Muscle layer of duodenum (tissue), 2 donors: Measurements from ENCODE around the gene SPR.
"Not testable (repeated sequence)": the region's sequence is repeated elsewhere in the genome, so short reads cannot be mapped to it uniquely, and the experiment has no call there.

Source experiments
- H3K27ac ChIP-seq: one replicate; pipeline ENCODE4 v1.7.0; 2013; ENCODE audit warnings: mild to moderate bottlenecking, low read length
- H3K27me3 ChIP-seq: one replicate; pipeline ENCODE4 v1.7.0; 2013; ENCODE audit warnings: low read depth, mild to moderate bottlenecking, control low read depth, low read length
- H3K36me3 ChIP-seq, 2 donors: one replicate each; pipeline ENCODE4 v1.7.0; 2013; ENCODE audit warnings: low read length in 2 of 2, control low read depth in 1 of 2, mild to moderate bottlenecking in 1 of 2; ENCODE audit not compliant: insufficient read depth in 2 of 2, control insufficient read depth in 1 of 2
- H3K4me1 ChIP-seq, 2 donors: one replicate each; pipeline ENCODE4 v1.7.0; 2013; ENCODE audit warnings: low read length in 2 of 2, mild to moderate bottlenecking in 2 of 2, control low read depth in 1 of 2, moderate library complexity in 1 of 2; ENCODE audit not compliant: insufficient read depth in 2 of 2, control insufficient read depth in 1 of 2
- H3K4me3 ChIP-seq, 2 donors: one replicate each; pipeline ENCODE4 v1.7.0; 2013; ENCODE audit warnings: low read length in 2 of 2, low read depth in 1 of 2, mild to moderate bottlenecking in 1 of 2
- H3K9me3 ChIP-seq, 2 donors: one replicate each; pipeline ENCODE4 v1.7.0; 2013; ENCODE audit warnings: low read length in 2 of 2, control low read depth in 1 of 2, mild to moderate bottlenecking in 1 of 2; ENCODE audit not compliant: control insufficient read depth in 1 of 2
- donor health status: healthy.

Gene SPR

DNA sequence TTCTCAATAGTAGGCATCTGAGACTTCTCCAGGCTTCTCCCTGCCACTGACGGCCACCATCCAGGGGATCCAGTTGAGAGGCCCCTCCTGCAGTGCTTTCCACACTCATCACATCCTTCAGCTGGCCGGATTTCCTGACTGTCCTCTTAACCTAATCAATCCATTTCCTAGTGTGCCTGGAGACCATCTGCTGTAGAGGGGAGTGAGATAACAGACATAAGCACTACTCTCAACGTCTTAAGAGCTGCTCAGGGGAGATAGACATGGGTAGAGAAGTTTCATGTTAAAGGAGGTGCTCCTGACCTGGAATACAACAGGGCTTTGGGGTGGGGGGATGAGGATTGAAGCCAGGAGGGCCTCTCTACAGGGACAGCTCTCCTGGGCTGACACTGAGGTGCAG lies 14.2 kb downstream of the SPR start:
- Histone ChIP-seq H3K4me3 (no peak overlapping the region), H3K4me1 (no peaks in the 10 kb centered on the region), H3K27ac (no peak overlapping the region), H3K9me3 (no peaks in the 10 kb centered on the region), H3K27me3 (peaks cover 15% of the 10 kb centered on the region), H3K36me3 (no peaks in the 10 kb centered on the region)

DNA sequence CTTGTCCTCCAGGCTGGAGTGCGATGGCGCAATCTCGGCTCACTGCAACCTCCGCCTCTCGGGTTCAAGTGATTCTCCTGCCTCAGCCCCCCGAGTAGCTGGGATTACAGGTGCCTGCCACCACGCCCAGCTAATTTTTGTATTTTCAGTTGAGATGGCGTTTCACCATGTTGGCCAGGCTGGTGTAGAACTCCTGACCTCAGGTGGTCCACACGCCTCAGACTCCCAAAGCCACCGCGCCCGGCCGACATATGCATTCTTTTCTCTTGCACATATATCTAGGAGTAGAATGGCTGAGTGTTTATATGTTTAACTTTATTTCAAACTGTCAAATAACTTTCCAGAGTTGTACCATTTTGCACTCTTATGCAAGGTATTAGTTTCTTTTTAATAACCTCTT lies 20.2 kb downstream of the SPR start:
- H3K36me3 ChIP-seq, H3K4me1 ChIP-seq, H3K9me3 ChIP-seq, H3K27ac ChIP-seq, H3K4me3 ChIP-seq: not testable (repeated sequence)
- peaks cover 10% of the 10 kb centered on the region for H3K27me3 ChIP-seq

DNA sequence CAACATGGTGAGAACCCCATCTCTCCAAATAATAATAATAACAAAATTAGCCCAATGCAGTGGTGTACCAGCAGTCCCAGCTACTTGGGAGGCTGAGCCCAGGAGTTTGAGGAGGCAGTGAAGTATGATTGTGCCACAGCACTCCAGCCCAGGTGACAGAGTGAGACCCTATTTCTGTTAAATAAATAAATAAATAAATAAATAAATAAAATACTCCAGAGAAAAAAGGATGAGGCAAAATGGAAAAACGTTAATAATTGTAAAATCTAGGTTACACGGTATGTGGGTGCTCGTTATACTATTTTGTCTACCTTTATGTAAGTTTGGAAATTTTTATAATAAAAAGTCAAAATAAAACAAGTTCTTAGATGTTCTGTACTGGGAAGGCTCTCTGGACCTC lies 21.5 kb downstream of the SPR start:
- no peaks in the 10 kb centered on the region for H3K36me3 ChIP-seq
- no peaks in the 10 kb centered on the region for H3K9me3 ChIP-seq
- no peak overlapping the region for H3K27ac ChIP-seq
- no peaks in the 10 kb centered on the region for H3K4me1 ChIP-seq
- peaks cover 18% of the 10 kb centered on the region for H3K27me3 ChIP-seq
- no peak overlapping the region for H3K4me3 ChIP-seq

DNA sequence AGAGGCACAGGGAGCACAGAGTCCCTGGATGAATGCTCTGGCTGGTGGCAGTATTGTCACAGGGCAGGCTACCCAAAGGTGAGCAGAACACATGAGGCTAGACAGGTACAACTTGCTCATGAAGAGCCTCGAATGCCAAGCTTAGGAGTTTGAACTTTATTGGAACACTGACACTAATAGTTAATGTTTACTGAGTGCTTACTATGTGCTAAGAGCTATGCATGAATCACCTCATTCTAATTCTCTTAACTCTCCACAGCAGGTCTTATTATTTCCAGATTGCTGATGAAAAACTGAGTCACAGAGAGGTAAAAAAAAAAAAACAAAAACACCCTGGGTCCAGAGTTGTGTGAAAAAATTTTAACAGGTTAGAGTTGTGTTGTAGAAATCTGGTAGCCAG lies 24.0 kb downstream of the SPR start:
- Histone ChIP-seq H3K36me3 (no peaks in the 10 kb centered on the region), H3K27me3 (peaks cover 43% of the 10 kb centered on the region), H3K27ac (no peak overlapping the region), H3K4me3 (no peak overlapping the region), H3K4me1 (peaks cover 0 to 13% of the 10 kb centered on the region in 2 donors), H3K9me3 (no peaks in the 10 kb centered on the region)

DNA sequence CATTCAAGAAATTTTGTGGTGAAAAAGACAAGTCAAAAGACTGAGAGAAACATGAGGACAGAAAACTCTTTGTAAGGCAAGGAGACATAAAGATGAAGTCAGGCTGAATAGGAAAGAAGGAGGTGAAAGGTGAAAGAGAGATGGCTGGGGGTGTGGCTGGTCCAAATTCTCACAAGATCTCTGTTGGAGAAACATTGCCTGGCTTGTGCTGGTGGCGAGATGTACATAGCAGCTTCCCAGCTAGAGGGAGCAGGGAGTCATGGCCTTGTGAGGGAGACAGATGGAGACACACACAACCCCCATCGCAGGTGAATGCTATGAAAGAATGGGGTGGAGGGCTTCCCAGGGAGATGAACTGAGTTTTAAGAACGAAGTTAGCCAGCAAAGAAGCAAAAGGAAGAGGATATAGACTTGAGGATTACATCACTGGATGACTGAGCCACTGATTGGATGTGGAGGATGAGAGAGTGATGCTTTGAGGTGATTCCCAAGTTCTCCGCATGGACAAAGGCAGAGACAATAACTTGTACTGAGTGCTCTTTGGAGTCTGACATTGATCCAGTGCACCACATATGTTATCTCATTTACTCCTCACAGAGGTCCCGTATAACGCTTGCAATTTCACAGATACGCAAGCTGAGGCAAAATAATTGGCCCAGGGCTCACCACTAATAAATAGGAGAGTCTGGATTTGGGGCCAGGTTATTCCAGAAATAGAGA lies 26.4 kb downstream of the SPR start:
- no peaks in the 10 kb centered on the region for H3K36me3 ChIP-seq
- peaks cover 53% of the 10 kb centered on the region for H3K27me3 ChIP-seq
- H3K4me3 ChIP-seq, result no peak overlapping the region
- no peak overlapping the region for H3K27ac ChIP-seq
- no peaks in the 10 kb centered on the region for H3K9me3 ChIP-seq
- peaks cover 0 to 37% of the 10 kb centered on the region in 2 donors for H3K4me1 ChIP-seq

DNA sequence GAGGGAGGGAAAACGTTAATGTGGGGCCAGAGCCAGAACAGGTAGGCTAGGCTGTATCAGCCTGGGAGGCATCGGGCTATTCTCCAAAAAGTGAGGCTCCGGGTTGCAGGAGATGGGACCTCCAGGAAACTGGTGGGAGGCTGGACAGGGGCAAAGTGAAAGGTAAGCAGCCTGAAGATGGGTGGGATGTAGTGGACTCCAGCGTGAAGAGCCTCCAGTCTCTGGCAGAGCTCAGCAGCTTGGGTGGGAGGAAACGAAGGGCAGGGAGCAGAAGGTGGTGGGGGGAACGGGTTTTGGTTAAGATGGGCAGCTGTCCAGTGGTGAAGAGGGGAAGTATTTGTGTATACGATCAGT lies 27.0 kb downstream of the SPR start:
- Histone ChIP-seq H3K36me3 (no peaks in the 10 kb centered on the region), H3K4me1 (peaks cover 0 to 40% of the 10 kb centered on the region in 2 donors), H3K9me3 (no peaks in the 10 kb centered on the region), H3K27me3 (peaks cover 59% of the 10 kb centered on the region), H3K27ac (no peak overlapping the region), H3K4me3 (no peak overlapping the region)

DNA sequence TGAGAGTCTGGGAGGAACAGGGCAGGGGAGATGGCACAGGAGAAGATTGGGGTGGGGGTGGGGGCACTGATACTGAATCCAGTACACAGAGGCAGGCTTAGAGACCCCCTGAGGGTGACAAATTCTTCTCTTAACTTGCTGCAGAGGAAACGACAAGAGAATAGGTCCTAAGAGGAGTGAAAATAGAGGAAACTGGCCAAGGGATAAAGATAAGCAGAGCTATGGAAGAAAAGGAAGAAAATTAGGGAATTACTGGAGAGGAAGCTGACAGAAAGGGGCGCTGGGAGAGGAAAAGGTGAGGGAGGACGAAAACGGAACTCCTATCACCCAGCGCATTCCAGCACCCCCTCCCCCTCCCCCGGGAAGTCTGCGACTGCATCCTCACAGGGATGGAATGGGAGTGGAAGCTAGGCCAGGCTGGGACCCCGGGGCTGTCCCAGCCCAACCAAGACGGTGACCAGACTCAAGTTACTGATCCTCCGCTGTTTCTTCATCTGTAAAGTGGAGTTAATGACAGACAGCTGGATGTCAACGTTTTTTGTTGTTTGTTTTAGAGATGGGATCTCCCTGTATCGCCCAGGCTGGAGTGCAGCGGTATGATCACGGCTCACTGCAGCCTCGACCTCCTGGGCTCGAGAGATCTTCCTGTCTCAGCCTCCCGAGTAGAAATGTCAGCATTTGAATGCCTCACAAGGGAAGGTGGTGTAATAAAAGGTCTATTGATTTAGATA lies 27.5 kb downstream of the SPR start:
- Histone ChIP-seq H3K27me3 (peaks cover 64% of the 10 kb centered on the region), H3K4me1 (peaks cover 0 to 41% of the 10 kb centered on the region in 2 donors), H3K4me3 (no peak overlapping the region), H3K9me3 (no peaks in the 10 kb centered on the region), H3K36me3 (no peaks in the 10 kb centered on the region), H3K27ac (no peak overlapping the region)

DNA sequence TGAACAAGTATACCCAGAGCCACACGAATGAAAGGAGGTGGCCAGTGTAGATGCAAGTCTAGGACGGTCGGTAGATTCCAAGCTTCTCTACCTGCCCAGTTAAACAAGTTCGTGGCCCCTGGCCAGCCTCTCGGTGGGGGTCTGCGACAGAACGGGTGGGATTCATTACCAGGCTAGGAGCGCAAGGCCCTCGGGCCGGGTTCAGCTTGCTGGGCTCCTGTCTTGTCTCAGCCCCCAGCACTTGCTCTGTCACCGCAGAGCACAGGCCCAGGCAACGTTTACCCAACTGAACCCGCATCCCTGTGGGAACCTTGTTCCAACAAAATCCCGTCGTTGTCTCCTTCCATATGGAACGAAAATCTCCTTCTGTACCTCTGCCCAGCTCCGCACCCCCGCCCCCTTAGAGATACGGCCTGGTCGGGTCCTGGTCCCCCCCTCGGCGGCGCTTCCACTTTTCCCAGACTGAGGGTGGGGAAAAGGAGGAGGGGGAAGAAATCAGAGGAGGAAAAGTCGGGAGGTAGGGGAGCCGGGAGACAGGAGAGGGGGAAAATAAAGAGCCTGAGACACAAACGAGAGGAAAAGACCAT lies 28.2 kb downstream of the SPR start:
- peaks cover 71% of the 10 kb centered on the region for H3K27me3 ChIP-seq

DNA sequence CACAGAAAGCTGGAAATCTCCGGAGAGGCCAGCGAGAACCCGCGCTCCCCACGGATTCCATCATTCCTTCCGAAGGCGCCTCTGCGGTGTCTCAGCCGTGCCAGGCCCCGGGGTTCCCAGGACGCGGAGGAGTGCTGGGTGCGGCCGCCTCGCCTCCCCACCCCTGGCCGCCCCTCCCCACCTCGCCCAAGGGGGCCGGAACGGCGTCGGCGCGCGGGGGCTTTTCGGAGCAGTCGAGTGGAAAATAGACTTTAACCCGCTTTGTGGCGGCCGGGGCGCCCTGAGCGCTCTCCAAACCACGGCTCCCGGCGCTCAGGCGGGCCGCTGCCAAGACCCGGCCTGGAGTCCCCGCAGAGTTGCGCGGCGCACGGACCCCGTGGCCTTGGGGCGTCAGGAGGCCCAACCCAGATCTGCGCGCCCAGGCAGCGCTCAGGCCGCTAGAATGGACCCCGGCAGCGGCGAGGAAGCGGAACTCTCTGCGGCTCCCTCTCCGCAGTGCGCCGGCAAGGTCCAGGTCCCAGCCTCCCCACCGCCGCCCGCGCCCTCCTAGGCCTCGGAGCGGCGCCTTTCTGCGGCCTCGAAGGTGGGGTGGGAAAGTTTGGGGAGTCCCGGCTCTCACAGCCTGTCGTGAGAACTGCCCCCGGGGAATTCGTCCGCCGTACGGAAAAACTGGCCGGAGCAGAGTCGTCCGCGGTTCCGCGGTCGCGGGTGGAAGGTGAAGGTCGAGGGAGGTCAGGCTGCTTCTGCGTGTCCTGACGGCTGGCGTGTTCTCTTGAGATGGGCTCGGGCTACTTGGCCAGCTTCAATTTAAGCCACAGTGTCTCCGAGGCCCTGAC lies 28.9 kb downstream of the SPR start:
- Histone ChIP-seq H3K9me3 (no peaks in the 10 kb centered on the region), H3K27ac (no peak overlapping the region), H3K36me3 (no peaks in the 10 kb centered on the region), H3K27me3 (peaks cover 78% of the 10 kb centered on the region), H3K4me3 (peak overlapping the region; percentile 48 to 66), H3K4me1 (peaks cover 0 to 54% of the 10 kb centered on the region in 2 donors)

More for the DNA sequence above, 28.2 kb downstream of the SPR start:
- H3K36me3 ChIP-seq, result no peaks in the 10 kb centered on the region
- no peaks in the 10 kb centered on the region for H3K9me3 ChIP-seq
- peaks cover 0 to 47% of the 10 kb centered on the region in 2 donors for H3K4me1 ChIP-seq
- H3K27ac ChIP-seq, result no peak overlapping the region
- H3K4me3 ChIP-seq, result peak overlapping the region in 1 of 2 donors; percentile 66

DNA sequence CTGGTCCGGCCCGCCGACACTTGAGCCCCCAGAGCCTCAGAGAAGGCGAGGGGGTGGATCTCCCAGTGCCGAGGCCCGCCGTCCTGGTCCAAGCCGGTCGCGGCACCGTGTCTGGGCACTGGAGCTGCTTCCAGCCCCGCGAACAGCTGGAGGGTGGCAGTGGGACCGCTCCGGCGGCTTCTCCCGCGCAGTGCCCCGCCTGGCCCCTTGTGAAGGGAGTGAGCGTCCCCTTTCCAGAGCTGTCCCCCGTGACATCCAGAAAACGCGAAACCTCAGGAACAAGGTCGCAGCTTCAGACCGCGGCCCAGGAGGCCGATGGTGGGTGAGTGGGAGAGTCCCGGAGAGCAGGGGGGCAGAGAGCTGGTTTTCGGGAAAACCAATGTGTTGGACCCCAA lies 29.5 kb downstream of the SPR start:
- peaks cover 81% of the 10 kb centered on the region for H3K27me3 ChIP-seq
- H3K36me3 ChIP-seq, result no peaks in the 10 kb centered on the region
- H3K4me3 ChIP-seq, result peak overlapping the region; percentile 48 to 66
- no peaks in the 10 kb centered on the region for H3K9me3 ChIP-seq
- H3K4me1 ChIP-seq, result peaks cover 0 to 54% of the 10 kb centered on the region in 2 donors
- H3K27ac ChIP-seq, result no peak overlapping the region
